Adipocyte (in vitro differentiated cells): ENCODE results near the gene MEPE.

ENCODE experiments used
- DNase-seq: peaks from one replicate; pipeline ENCODE4 v3.0.0-alpha.2; 2015; ENCODE audit warnings: low read depth
- H3K27me3 ChIP-seq: replicated peaks from 2 replicates; pipeline ENCODE4 v1.7.0; 2013; ENCODE audit warnings: mild to moderate bottlenecking, low read length, moderate library complexity; ENCODE audit not compliant: control insufficient read depth, insufficient read depth
- H3K36me3 ChIP-seq: 2 replicates; pipeline ENCODE4 v1.7.0; 2013; ENCODE audit warnings: low read length, mild to moderate bottlenecking, moderate library complexity; ENCODE audit not compliant: control insufficient read depth, insufficient read depth, severe bottlenecking
- H3K4me1 ChIP-seq: 2 replicates; pipeline ENCODE4 v1.7.0; 2013; ENCODE audit warnings: mild to moderate bottlenecking, low read length, moderate library complexity; ENCODE audit not compliant: control insufficient read depth, insufficient read depth
- H3K4me3 ChIP-seq: 2 replicates; pipeline ENCODE4 v1.7.0; 2013; ENCODE audit warnings: mild to moderate bottlenecking, low read length, moderate library complexity
- H3K9ac ChIP-seq: 2 replicates; pipeline ENCODE4 v1.7.0; 2013; ENCODE audit warnings: mild to moderate bottlenecking, low read length, moderate library complexity
- H3K9me3 ChIP-seq: 2 replicates; pipeline ENCODE4 v1.7.0; 2013; ENCODE audit warnings: mild to moderate bottlenecking, low read length, moderate library complexity; ENCODE audit not compliant: control insufficient read depth

Gene MEPE

GRCh38 chr4:87832669-87833068 is at the start of gene MEPE:
Gene MEPE (plus strand): TSS chr4:87832969. CDS start chr4:87834715, 1,746 bp downstream.
- Histone ChIP-seq H3K27me3 (no peaks in the 10 kb centered on the region), H3K4me1 (peaks cover 12% of the 10 kb centered on the region), H3K4me3 (no peak within 1 kb of the TSS), H3K36me3 (no peaks in the 10 kb centered on the region), H3K9ac (no peak within 1 kb of the TSS), H3K9me3 (no peaks in the 10 kb centered on the region)
- DNase-seq = no peak

- DNase-seq = peak; percentile 4
- Histone ChIP-seq H3K9me3 (no peaks in the 10 kb centered on the region), H3K27me3 (no peaks in the 10 kb centered on the region), H3K4me3 (no peak overlapping the region), H3K4me1 (peaks cover 13% of the 10 kb centered on the region), H3K9ac (no peak overlapping the region), H3K36me3 (no peaks in the 10 kb centered on the region)
Observed at GRCh38 chr4:87783781-87784180, 49.0 kb upstream of the MEPE start.

GRCh38 chr4:87785731-87786509 is 46.8 kb upstream of the MEPE start:
- peaks cover 13% of the 10 kb centered on the region for H3K4me1 ChIP-seq
- no peak overlapping the region for H3K9ac ChIP-seq
- H3K36me3 ChIP-seq = no peaks in the 10 kb centered on the region
- no peak overlapping the region for H3K4me3 ChIP-seq
- no peaks in the 10 kb centered on the region for H3K9me3 ChIP-seq
- no peak for DNase-seq
- H3K27me3 ChIP-seq = no peaks in the 10 kb centered on the region

GRCh38 chr4:87799301-87800113 is 33.3 kb upstream of the MEPE start, which contains the start of gene IBSP:
Gene IBSP (plus strand): TSS chr4:87799554. CDS start chr4:87802362, 2,808 bp downstream.
- Histone ChIP-seq H3K4me3 (no peak within 1 kb of the TSS), H3K36me3 (no peaks in the 10 kb centered on the region), H3K9me3 (no peaks in the 10 kb centered on the region), H3K9ac (no peak within 1 kb of the TSS), H3K27me3 (no peaks in the 10 kb centered on the region), H3K4me1 (no peaks in the 10 kb centered on the region)
- no peak for DNase-seq

GRCh38 chr4:87802858-87803257 is 29.9 kb upstream of the MEPE start:
- Histone ChIP-seq H3K9me3 (no peaks in the 10 kb centered on the region), H3K4me3 (no peak overlapping the region), H3K4me1 (peaks cover 23% of the 10 kb centered on the region), H3K36me3 (no peaks in the 10 kb centered on the region), H3K27me3 (no peaks in the 10 kb centered on the region), H3K9ac (no peak overlapping the region)
- DNase-seq = no peak

- DNase-seq = no peak
- H3K4me1 ChIP-seq = peaks cover 24% of the 10 kb centered on the region
- no peaks in the 10 kb centered on the region for H3K27me3 ChIP-seq
- H3K9ac ChIP-seq = no peak overlapping the region
- H3K4me3 ChIP-seq = no peak overlapping the region
- H3K36me3 ChIP-seq = no peaks in the 10 kb centered on the region
- H3K9me3 ChIP-seq = no peaks in the 10 kb centered on the region
Observed at GRCh38 chr4:87803421-87803820, 29.3 kb upstream of the MEPE start.

- no peak for DNase-seq
- H3K27me3 ChIP-seq = no peaks in the 10 kb centered on the region
- no peaks in the 10 kb centered on the region for H3K9me3 ChIP-seq
- no peak overlapping the region for H3K9ac ChIP-seq
- H3K4me1 ChIP-seq = peaks cover 24% of the 10 kb centered on the region
- no peak overlapping the region for H3K4me3 ChIP-seq
- H3K36me3 ChIP-seq = no peaks in the 10 kb centered on the region
Observed at GRCh38 chr4:87804871-87805270, 27.9 kb upstream of the MEPE start.

- H3K27me3 ChIP-seq = no peaks in the 10 kb centered on the region
- H3K9ac ChIP-seq = peak overlapping the region; percentile 23
- no peak overlapping the region for H3K4me3 ChIP-seq
- no peaks in the 10 kb centered on the region for H3K9me3 ChIP-seq
- H3K36me3 ChIP-seq = no peaks in the 10 kb centered on the region
- peak; percentile 27 for DNase-seq
- peaks cover 24% of the 10 kb centered on the region for H3K4me1 ChIP-seq
Observed at GRCh38 chr4:87805971-87806370, 26.8 kb upstream of the MEPE start.

GRCh38 chr4:87806520-87806919 is 26.2 kb upstream of the MEPE start:
- no peaks in the 10 kb centered on the region for H3K27me3 ChIP-seq
- no peaks in the 10 kb centered on the region for H3K9me3 ChIP-seq
- peaks cover 24% of the 10 kb centered on the region for H3K4me1 ChIP-seq
- DNase-seq = peak; percentile 30
- H3K4me3 ChIP-seq = no peak overlapping the region
- no peaks in the 10 kb centered on the region for H3K36me3 ChIP-seq
- peak overlapping the region; percentile 23 for H3K9ac ChIP-seq

GRCh38 chr4:87807402-87807801 is 25.4 kb upstream of the MEPE start:
- peak; percentile 48 for DNase-seq
- no peak overlapping the region for H3K9ac ChIP-seq
- H3K27me3 ChIP-seq = no peaks in the 10 kb centered on the region
- no peaks in the 10 kb centered on the region for H3K36me3 ChIP-seq
- no peak overlapping the region for H3K4me3 ChIP-seq
- peaks cover 24% of the 10 kb centered on the region for H3K4me1 ChIP-seq
- no peaks in the 10 kb centered on the region for H3K9me3 ChIP-seq

GRCh38 chr4:87811977-87812376 is 20.8 kb upstream of the MEPE start:
- no peaks in the 10 kb centered on the region for H3K27me3 ChIP-seq
- peaks cover 8% of the 10 kb centered on the region for H3K4me1 ChIP-seq
- no peak overlapping the region for H3K4me3 ChIP-seq
- peaks cover 5% of the 10 kb centered on the region for H3K9me3 ChIP-seq
- no peaks in the 10 kb centered on the region for H3K36me3 ChIP-seq
- no peak overlapping the region for H3K9ac ChIP-seq
- peak; percentile 17 for DNase-seq
